ENCODE measurements around the gene CFAP73.

- no peak for TF ChIP-seq POLR2A (IDR thresholded peaks at IDR 0.05; ENCODE audit: low read depth, low read length)
- no peak for TF ChIP-seq POLR2AphosphoS5 (IDR thresholded peaks at IDR 0.05; ENCODE audit: low read depth, low read length)
These were observed 21.7 kb upstream of the CFAP73 start for GRCh38 chr12:113127791-113128199.
